Endothelial cell of umbilical vein (primary cell): ENCODE results near the gene RHOH. TPM values are rescaled to one million over a fixed set of nuclear protein-coding genes. Genes with fewer than 3 reads are reported as not detected.

Source experiments
- BruUV-seq: library from RNA; stranded (reverse); fragments of 400-500 nt; replicated peaks from 2 replicates; lab custom pipeline; 2021; lab: Mats Ljungman, UMichigan
- CTCF ChIA-PET: fragments of 300-600, 350-600 bp; sonication (Branson Sonifier 250); formaldehyde crosslinking; loops from one replicate; lab custom pipeline; 2021; ENCODE audit warnings: antibody characterized with exemption, inconsistent platforms; lab: Charles Lee
- POLR2A ChIA-PET: fragments of 300-600, 350-600 bp; sonication (Branson Sonifier 250); formaldehyde crosslinking; loops from one replicate; lab custom pipeline; 2021; ENCODE audit warnings: antibody characterized with exemption, inconsistent platforms; lab: Charles Lee
- DNase-seq: peaks from one replicate; pipeline ENCODE4 v3.0.0-alpha.2; 2011; ENCODE audit warnings: low read depth, low spot score
- FAIRE-seq: peaks from 2 replicates; lab custom pipeline; 2011; peaks lifted over from hg19 to GRCh38; lab: Jason Lieb, UNC
- H2AFZ ChIP-seq: 2 replicates; pipeline ENCODE4 v1.6.0; 2012; ENCODE audit warnings: low read depth, low read length, control low read depth, inconsistent platforms
- H3K27ac ChIP-seq: 2 replicates; pipeline ENCODE4 v1.5.1; 2011; ENCODE audit warnings: low read depth, mild to moderate bottlenecking, control low read depth, low read length, moderate library complexity; ENCODE audit not compliant: insufficient read depth
- H3K27me3 ChIP-seq, 2 experiments: 2 replicates each; pipeline versions ENCODE4 v1.6.0 to v1.6.1; 2011; ENCODE audit warnings: low read length in 2 of 2, mixed read lengths in 1 of 2; ENCODE audit not compliant: control insufficient read depth in 2 of 2, insufficient read depth in 2 of 2
- H3K36me3 ChIP-seq, 2 experiments: 2 replicates in 1 of 2; 3 replicates in 1 of 2; pipeline ENCODE4 v1.5.1; 2011; ENCODE audit warnings: low read length in 2 of 2, mild to moderate bottlenecking in 1 of 2, moderate library complexity in 1 of 2; ENCODE audit not compliant: control insufficient read depth in 2 of 2, insufficient read depth in 2 of 2; ENCODE audit errors: extremely low read depth in 1 of 2
- H3K4me1 ChIP-seq: 3 replicates; pipeline ENCODE4 v1.5.1; 2011; ENCODE audit warnings: mild to moderate bottlenecking, low read length; ENCODE audit not compliant: control insufficient read depth, insufficient read depth; ENCODE audit errors: extremely low read depth
- H3K4me2 ChIP-seq: 2 replicates; pipeline ENCODE4 v1.6.1; 2011; ENCODE audit warnings: low read length, control low read depth, mixed read lengths; ENCODE audit not compliant: insufficient read depth
- H3K4me3 ChIP-seq, 3 experiments: fragments of 200-600 bp in 1 of 3; sonication (generic), shearing (Covaris generic) in 1 of 3; replicated peaks in 1 of 3; 2 replicates each; pipeline ENCODE4 v1.5.1; 2011 to 2016; ENCODE audit warnings: control low read depth in 3 of 3, low read length in 3 of 3, mild to moderate bottlenecking in 2 of 3, inconsistent platforms in 1 of 3, low read depth in 1 of 3, moderate library complexity in 1 of 3; ENCODE audit not compliant: insufficient read depth in 1 of 3
- H3K79me2 ChIP-seq: 2 replicates; pipeline ENCODE4 v1.6.0; 2012; ENCODE audit warnings: low read length, inconsistent platforms; ENCODE audit not compliant: control insufficient read depth, insufficient read depth
- H3K9ac ChIP-seq: replicated peaks from 2 replicates; pipeline ENCODE3; 2011; ENCODE audit warnings: low read length, control low read depth; ENCODE audit not compliant: insufficient read depth; ENCODE audit errors: extremely low read depth
- H3K9me1 ChIP-seq: replicated peaks from 3 replicates; pipeline ENCODE4 v1.6.0; 2011; ENCODE audit warnings: mild to moderate bottlenecking, low read length; ENCODE audit not compliant: control insufficient read depth, insufficient read depth; ENCODE audit errors: extremely low read depth
- H3K9me3 ChIP-seq: replicated peaks from 2 replicates; pipeline ENCODE4 v1.5.1; 2012; ENCODE audit warnings: low read length, inconsistent platforms; ENCODE audit not compliant: control insufficient read depth, insufficient read depth
- H4K20me1 ChIP-seq: replicated peaks from 2 replicates; pipeline ENCODE3; 2011; ENCODE audit warnings: mild to moderate bottlenecking, low read length; ENCODE audit not compliant: control insufficient read depth, insufficient read depth; ENCODE audit errors: extremely low read depth
- EZH2 ChIP-seq: IDR thresholded peaks from 2 replicates; pipeline ENCODE4 v1.6.1; 2012; ENCODE audit warnings: borderline replicate concordance, low read depth, mild to moderate bottlenecking, moderate library complexity, low read length, inconsistent platforms; ENCODE audit not compliant: severe bottlenecking
- FOS ChIP-seq: IDR thresholded peaks from 2 replicates; pipeline ENCODE4 v1.6.1; 2011; ENCODE audit warnings: mild to moderate bottlenecking, low read length, moderate library complexity, borderline replicate concordance; ENCODE audit not compliant: insufficient read depth
- GATA2 ChIP-seq: IDR thresholded peaks from 2 replicates; pipeline ENCODE4 v1.7.0; 2011; ENCODE audit warnings: low read depth, mild to moderate bottlenecking, moderate library complexity, mixed read lengths, low read length; ENCODE audit not compliant: insufficient read length, insufficient read depth
- JUN ChIP-seq: IDR thresholded peaks from 2 replicates; pipeline ENCODE4 v1.6.1; 2011; ENCODE audit warnings: borderline replicate concordance, low read depth; ENCODE audit not compliant: insufficient read length, insufficient read depth
- MYC ChIP-seq: IDR thresholded peaks from one replicate; pipeline ENCODE4 v1.6.1; 2011; ENCODE audit warnings: mild to moderate bottlenecking, low read depth, low read length
- POLR2A ChIP-seq: IDR thresholded peaks from 2 replicates; pipeline ENCODE4 v1.6.1; 2012; ENCODE audit warnings: low read depth, mild to moderate bottlenecking, control low read depth, low read length
- POLR2AphosphoS5 ChIP-seq: IDR thresholded peaks from 2 replicates; pipeline ENCODE4 v1.6.1; 2012; ENCODE audit warnings: low read depth, mild to moderate bottlenecking, control low read depth, low read length, moderate library complexity; ENCODE audit not compliant: insufficient read depth
- dilution Hi-C: fragments of 300-500 bp; cut with MboI; formaldehyde crosslinking; loops from one replicate; pipeline ENCODE4 v1.15.0; 2019; ENCODE audit warnings: low sequenced_read_pairs; ENCODE audit not compliant: extremely low pct_ligation_motif_present
- intact Hi-C: fragments of 100-400 bp; cut with micrococcal nuclease; formaldehyde crosslinking; loops from one replicate; pipeline ENCODE4 v1.10.0; 2022
- polyA plus RNA-seq, 4 experiments: library from polyadenylated mRNA; depleted of rRNA in 3 of 4; stranded (reverse) in 3 of 4; unstranded in 1 of 4; fragments of >200 nt; gene quantifications; 2 replicates each; pipeline versions ENCODE4 v1.2.1 to v1.2.3, GENCODE V29; 2011 to 2012; ENCODE audit warnings: missing spikeins in 1 of 4
- total RNA-seq: library from RNA; stranded (reverse); gene quantifications from 2 replicates; pipeline ENCODE4 v1.2.3, GENCODE V29; 2021
- TF ChIP-seq, protein P1 (sequence below): IDR thresholded peaks from 2 replicates; pipeline ENCODE4 v1.6.1; 2011; ENCODE audit not compliant: insufficient read depth, insufficient read length
- TF ChIP-seq, protein P2 (sequence below), 2 donors: IDR thresholded peaks; 1 replicate in 1 of 2; 2 replicates in 1 of 2; pipeline ENCODE4 v1.5.1; 2011; ENCODE audit warnings: low read length in 2 of 2, mild to moderate bottlenecking in 2 of 2, moderate library complexity in 2 of 2, control low read depth in 1 of 2, inconsistent platforms in 1 of 2, low read depth in 1 of 2; ENCODE audit not compliant: insufficient read depth in 1 of 2; ENCODE audit errors: extremely low read depth in 1 of 2

The RHOH gene
- total and polyA plus RNA-seq, 2 donors (not counting 3 experiments of a cell fraction or from before 2014, with no cell fraction given): not detected

DNA sequence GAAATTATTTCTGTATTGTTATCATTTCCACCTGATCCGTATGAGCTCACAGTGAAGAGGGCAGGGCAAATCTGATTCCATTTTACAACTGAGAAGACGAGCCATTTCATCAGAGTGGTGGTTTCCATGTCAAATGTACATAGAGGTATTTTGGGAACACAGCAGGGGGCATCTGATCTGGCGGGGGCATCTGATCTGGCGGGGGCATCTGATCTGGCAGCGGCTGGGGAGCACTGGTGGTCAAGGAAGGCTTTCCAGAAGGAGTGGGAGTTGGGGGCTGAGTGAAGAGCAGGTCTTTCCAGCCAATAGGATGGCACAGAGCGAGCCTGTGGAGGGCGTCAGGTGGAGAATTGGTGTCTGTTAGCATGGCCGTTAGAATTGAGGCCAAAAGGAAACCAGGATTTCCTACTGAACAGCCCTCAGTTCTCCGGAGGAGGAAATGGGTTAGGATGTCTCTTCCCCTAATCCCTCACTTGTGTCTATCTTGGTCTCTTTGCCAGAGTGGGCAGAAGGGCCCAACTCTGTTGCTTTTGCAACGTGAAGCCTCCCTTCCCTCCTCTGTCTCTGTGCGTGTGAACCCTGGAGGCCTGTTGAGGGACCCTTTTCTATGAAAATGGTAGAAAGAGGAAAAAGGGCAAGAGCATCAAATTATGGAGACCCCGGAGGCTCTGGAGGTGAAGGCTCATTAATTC lies 41.3 kb downstream of the RHOH start:
- Histone ChIP-seq H3K27me3 (no peaks in the 10 kb centered on the region), H3K27ac (no peak overlapping the region), H2AFZ (no peak overlapping the region), H4K20me1 (no peaks in the 10 kb centered on the region), H3K36me3 (no peaks in the 10 kb centered on the region), H3K4me2 (no peak overlapping the region), H3K4me1 (no peaks in the 10 kb centered on the region), H3K4me3 (no peak overlapping the region), H3K79me2 (no peaks in the 10 kb centered on the region), H3K9me1 (no peaks in the 10 kb centered on the region), H3K9me3 (no peaks in the 10 kb centered on the region), H3K9ac (no peak overlapping the region)
- DNase-seq (no peak), FAIRE-seq (no peak)
- TF ChIP-seq GATA2: no peak
- TF ChIP-seq MYC: no peak
- no peak for TF ChIP-seq FOS
- TF ChIP-seq EZH2: no peak
- TF ChIP-seq POLR2AphosphoS5: no peak
- TF ChIP-seq JUN: no peak
- TF ChIP-seq, protein P1, sequence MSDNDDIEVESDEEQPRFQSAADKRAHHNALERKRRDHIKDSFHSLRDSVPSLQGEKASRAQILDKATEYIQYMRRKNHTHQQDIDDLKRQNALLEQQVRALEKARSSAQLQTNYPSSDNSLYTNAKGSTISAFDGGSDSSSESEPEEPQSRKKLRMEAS: no peak
- TF ChIP-seq, protein P2, sequence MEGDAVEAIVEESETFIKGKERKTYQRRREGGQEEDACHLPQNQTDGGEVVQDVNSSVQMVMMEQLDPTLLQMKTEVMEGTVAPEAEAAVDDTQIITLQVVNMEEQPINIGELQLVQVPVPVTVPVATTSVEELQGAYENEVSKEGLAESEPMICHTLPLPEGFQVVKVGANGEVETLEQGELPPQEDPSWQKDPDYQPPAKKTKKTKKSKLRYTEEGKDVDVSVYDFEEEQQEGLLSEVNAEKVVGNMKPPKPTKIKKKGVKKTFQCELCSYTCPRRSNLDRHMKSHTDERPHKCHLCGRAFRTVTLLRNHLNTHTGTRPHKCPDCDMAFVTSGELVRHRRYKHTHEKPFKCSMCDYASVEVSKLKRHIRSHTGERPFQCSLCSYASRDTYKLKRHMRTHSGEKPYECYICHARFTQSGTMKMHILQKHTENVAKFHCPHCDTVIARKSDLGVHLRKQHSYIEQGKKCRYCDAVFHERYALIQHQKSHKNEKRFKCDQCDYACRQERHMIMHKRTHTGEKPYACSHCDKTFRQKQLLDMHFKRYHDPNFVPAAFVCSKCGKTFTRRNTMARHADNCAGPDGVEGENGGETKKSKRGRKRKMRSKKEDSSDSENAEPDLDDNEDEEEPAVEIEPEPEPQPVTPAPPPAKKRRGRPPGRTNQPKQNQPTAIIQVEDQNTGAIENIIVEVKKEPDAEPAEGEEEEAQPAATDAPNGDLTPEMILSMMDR (IDR thresholded peaks at IDR 0.05; ENCODE audit: extremely low read depth in 1 of 2, insufficient read depth in 1 of 2, low read depth in 1 of 2, low read length in 2 of 2): no peak
- TF ChIP-seq POLR2A: no peak
- ChIA-PET CTCF (interaction anchor here (0.8 to 1.4 kb wide), 3 partner anchors 11 to 79 kb away, joined by 3 read pairs; no protein-coding TSS in a partner anchor), POLR2A (no interaction called here)
- dilution Hi-C loops: no loop called here
- intact Hi-C loops: no loop called here
- no TSS peak for BruUV-seq
